ENCODE data around the gene GRAMD1B.

GRCh38 chr11:123386796-123387510 is 43.1 kb upstream of the GRAMD1B start:
- no peak for TF ChIP-seq CTCF (IDR thresholded peaks at IDR 0.05)
- no peak for TF ChIP-seq POLR2A (IDR thresholded peaks at IDR 0.05)
